ENCODE data around the gene PNPLA1.

Gene PNPLA1

GRCh38 chr6:36333171-36333895, 63.5 kb downstream of the PNPLA1 start:
- TF ChIP-seq SIN3A (IDR thresholded peaks at IDR 0.05; ENCODE audit: borderline replicate concordance, insufficient read depth, low read length), result no peak
- TF ChIP-seq, protein P1, sequence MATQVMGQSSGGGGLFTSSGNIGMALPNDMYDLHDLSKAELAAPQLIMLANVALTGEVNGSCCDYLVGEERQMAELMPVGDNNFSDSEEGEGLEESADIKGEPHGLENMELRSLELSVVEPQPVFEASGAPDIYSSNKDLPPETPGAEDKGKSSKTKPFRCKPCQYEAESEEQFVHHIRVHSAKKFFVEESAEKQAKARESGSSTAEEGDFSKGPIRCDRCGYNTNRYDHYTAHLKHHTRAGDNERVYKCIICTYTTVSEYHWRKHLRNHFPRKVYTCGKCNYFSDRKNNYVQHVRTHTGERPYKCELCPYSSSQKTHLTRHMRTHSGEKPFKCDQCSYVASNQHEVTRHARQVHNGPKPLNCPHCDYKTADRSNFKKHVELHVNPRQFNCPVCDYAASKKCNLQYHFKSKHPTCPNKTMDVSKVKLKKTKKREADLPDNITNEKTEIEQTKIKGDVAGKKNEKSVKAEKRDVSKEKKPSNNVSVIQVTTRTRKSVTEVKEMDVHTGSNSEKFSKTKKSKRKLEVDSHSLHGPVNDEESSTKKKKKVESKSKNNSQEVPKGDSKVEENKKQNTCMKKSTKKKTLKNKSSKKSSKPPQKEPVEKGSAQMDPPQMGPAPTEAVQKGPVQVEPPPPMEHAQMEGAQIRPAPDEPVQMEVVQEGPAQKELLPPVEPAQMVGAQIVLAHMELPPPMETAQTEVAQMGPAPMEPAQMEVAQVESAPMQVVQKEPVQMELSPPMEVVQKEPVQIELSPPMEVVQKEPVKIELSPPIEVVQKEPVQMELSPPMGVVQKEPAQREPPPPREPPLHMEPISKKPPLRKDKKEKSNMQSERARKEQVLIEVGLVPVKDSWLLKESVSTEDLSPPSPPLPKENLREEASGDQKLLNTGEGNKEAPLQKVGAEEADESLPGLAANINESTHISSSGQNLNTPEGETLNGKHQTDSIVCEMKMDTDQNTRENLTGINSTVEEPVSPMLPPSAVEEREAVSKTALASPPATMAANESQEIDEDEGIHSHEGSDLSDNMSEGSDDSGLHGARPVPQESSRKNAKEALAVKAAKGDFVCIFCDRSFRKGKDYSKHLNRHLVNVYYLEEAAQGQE (IDR thresholded peaks at IDR 0.05; ENCODE audit: insufficient read depth in 1 of 2, low read depth in 2 of 2, low read length in 2 of 2), result no peak
- no peak for TF ChIP-seq POLR2AphosphoS5 (IDR thresholded peaks at IDR 0.05; ENCODE audit: low read depth, low read length)
- no peak for TF ChIP-seq FOXP2 (optimal IDR thresholded peaks at IDR 0.05; ENCODE audit: borderline replicate concordance, extremely low read depth, extremely low read length, insufficient read depth)
- no peak for TF ChIP-seq TAF1 (IDR thresholded peaks at IDR 0.05; ENCODE audit: borderline replicate concordance, insufficient read depth, low read length)

DNA sequence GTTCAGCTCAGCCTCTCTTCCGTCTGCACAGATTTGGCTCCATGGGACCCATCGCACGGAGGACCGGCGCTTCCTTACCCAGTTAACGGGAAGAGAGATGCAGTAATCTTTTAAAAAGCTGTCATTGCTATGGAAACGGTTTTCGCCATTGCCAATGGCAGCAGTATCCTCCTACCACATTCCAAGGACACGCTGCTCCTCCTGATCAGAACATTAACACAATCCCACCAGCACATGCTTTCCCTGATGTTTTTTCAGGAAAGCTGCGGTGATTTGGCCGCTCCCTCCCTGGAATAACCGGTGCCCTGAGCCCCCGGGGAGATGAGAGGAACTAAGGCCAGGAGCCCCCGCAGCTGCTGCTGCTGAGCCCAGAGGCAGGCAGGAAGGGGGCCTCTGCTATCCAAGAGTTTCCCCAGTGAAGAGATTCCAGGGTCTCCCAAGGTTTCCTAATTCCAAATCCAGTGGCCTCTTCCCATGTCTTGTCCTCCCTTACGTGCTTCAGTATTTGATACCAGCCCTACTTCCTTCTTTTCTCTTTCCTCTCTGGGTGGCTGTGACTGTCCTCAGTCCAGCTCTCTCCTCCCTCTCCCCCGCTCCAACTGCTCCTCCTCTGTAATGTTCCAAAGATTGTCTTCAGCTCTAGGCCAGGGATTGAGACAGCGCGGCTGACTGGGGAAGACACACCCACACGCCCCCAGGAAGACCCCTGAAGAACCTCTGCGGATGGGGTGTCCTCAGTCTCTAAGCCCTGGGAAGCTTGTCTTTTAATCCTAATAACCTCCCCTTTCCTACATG, 64.3 kb downstream of the PNPLA1 start:
- TF ChIP-seq POLR2AphosphoS5 (IDR thresholded peaks at IDR 0.05; ENCODE audit: low read depth, low read length) (no peak), FOXP2 (optimal IDR thresholded peaks at IDR 0.05; ENCODE audit: borderline replicate concordance, extremely low read depth, extremely low read length, insufficient read depth) (no peak), SIN3A (IDR thresholded peaks at IDR 0.05; ENCODE audit: borderline replicate concordance, insufficient read depth, low read length) (no peak), TAF1 (IDR thresholded peaks at IDR 0.05; ENCODE audit: borderline replicate concordance, insufficient read depth, low read length) (no peak)
- TF ChIP-seq, protein P1 (IDR thresholded peaks at IDR 0.05; ENCODE audit: insufficient read depth in 1 of 2, low read depth in 2 of 2, low read length in 2 of 2), result no peak

- no peak for TF ChIP-seq TAF1 (IDR thresholded peaks at IDR 0.05; ENCODE audit: borderline replicate concordance, insufficient read depth, low read length)
- TF ChIP-seq, protein P1 (IDR thresholded peaks at IDR 0.05; ENCODE audit: insufficient read depth in 1 of 2, low read depth in 2 of 2, low read length in 2 of 2), result no peak
- no peak for TF ChIP-seq POLR2AphosphoS5 (IDR thresholded peaks at IDR 0.05; ENCODE audit: low read depth, low read length)
- no peak for TF ChIP-seq SIN3A (IDR thresholded peaks at IDR 0.05; ENCODE audit: borderline replicate concordance, insufficient read depth, low read length)
- TF ChIP-seq FOXP2 (optimal IDR thresholded peaks at IDR 0.05; ENCODE audit: borderline replicate concordance, extremely low read depth, extremely low read length, insufficient read depth), result no peak
These were observed 65.1 kb downstream of the PNPLA1 start for GRCh38 chr6:36334832-36335459.

GRCh38 chr6:36335465-36336207, 65.8 kb downstream of the PNPLA1 start:
- TF ChIP-seq POLR2AphosphoS5 (IDR thresholded peaks at IDR 0.05; ENCODE audit: low read depth, low read length) (no peak), SIN3A (IDR thresholded peaks at IDR 0.05; ENCODE audit: borderline replicate concordance, insufficient read depth, low read length) (no peak), TAF1 (IDR thresholded peaks at IDR 0.05; ENCODE audit: borderline replicate concordance, insufficient read depth, low read length) (no peak)

DNA sequence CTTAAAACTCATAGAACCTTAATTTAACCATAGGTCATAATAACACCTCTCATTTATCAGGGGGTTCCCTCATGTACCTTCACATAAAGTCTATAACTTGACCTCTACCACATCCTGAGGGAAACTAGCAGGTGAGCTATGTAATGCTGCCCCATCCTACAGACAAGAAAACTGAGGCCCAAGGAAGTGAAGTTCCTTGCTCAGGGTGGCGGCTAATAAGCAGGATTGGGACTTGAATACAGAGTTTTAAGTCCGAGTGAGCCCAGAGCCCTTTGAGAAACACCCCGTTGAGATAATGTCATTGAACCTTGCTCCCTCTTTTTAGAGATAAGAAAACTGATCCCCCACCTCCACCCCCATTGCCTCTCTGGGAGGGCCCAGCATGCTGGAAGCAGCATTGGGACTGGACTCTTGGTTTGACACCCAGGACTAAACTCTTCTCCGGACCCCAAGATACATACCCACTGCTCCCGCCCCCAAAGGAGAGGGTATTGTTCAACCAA, 66.4 kb downstream of the PNPLA1 start:
- TF ChIP-seq SIN3A (IDR thresholded peaks at IDR 0.05; ENCODE audit: borderline replicate concordance, insufficient read depth, low read length), result no peak
- no peak for TF ChIP-seq FOXP2 (optimal IDR thresholded peaks at IDR 0.05; ENCODE audit: borderline replicate concordance, extremely low read depth, extremely low read length, insufficient read depth)
- TF ChIP-seq, protein P1 (IDR thresholded peaks at IDR 0.05; ENCODE audit: insufficient read depth in 1 of 2, low read depth in 2 of 2, low read length in 2 of 2), result no peak
- TF ChIP-seq POLR2AphosphoS5 (IDR thresholded peaks at IDR 0.05; ENCODE audit: low read depth, low read length), result no peak
- TF ChIP-seq TAF1 (IDR thresholded peaks at IDR 0.05; ENCODE audit: borderline replicate concordance, insufficient read depth, low read length), result no peak

Measured in PFSK-1 (cell line).